GM19035 (cell line): ENCODE data around the gene CDH4.

Source experiments
- ATAC-seq: cut with Tn5 transposase; IDR thresholded peaks from one replicate; pipeline ENCODE4 v1.9.1; 2021; ENCODE audit not compliant: unreplicated experiment

Gene CDH4

GRCh38 chr20:61755971-61756845 is 504.1 kb downstream of the CDH4 start:
- ATAC-seq: no peak

- no peak for ATAC-seq
These were observed 505.1 kb downstream of the CDH4 start for GRCh38 chr20:61756966-61757677.

DNA sequence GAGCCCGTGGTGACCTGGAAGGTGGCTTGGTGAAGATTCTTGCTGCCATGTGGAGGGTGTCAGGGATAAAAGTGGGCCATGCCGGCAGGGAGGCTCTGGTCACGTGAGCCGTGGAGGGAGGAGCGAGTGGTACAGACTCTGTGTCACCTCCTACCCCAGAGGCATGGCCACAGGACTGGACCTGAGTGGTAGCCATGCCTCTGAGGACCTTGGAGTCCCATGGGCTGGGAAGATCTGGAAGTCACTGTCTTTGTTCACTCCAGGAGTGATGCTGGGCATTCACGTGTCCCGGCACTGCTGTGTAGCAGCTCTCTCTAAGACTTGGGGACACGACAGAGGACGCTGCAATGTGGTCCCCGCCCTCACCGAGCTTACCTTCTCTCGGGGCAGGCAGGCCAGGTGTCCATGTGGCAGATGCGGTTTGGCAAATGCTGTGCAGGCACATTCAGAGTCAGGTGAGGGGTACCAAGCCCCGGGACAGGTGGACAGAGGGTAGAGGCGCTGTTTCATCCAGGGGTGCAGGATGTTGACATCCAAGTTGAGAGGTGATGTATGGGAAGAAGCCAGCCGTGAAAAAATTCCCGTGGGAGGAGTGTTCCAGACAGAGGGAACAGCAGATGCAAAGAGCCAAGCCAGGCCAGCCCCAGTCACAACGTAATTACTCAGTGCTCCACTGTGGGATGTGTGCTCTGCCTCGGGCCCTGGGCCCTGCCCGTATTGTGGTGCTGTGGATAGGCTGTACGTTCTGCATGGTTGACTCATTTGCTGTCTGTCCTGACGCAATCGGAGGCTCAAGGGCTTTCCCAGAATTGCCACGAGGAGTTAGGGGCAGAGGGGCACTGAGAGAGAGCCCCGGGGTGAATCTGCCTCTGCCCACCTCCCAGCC is 505.9 kb downstream of the CDH4 start:
- no peak for ATAC-seq

GRCh38 chr20:61758564-61759200 is 506.6 kb downstream of the CDH4 start:
- ATAC-seq: no peak

- no peak for ATAC-seq
These were observed 507.4 kb downstream of the CDH4 start for GRCh38 chr20:61759286-61760065.

- ATAC-seq: no peak
These were observed 508.3 kb downstream of the CDH4 start for GRCh38 chr20:61760321-61760720.

DNA sequence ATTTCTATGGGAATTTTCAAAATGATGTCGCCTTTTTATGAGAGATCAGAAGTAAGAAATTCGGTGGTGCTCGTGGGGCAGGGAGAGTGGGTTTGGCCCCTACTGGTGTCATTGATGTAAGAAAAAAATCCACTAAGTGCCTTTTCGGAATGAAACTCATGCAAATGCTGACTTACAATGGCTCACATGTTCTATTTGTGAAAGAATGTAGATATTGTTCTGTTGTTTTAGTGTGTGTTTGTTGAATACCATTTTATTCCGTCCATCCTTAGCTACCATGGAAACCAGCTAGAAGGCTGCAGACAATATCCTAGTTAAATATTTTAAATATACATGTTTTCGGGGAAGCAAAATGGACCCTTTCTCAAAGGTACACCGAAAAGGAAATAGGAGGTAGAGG is 508.7 kb downstream of the CDH4 start:
- no peak for ATAC-seq

GRCh38 chr20:61761453-61762166 is 509.5 kb downstream of the CDH4 start:
- no peak for ATAC-seq

- no peak for ATAC-seq
These were observed 510.2 kb downstream of the CDH4 start for GRCh38 chr20:61762167-61762710.

DNA sequence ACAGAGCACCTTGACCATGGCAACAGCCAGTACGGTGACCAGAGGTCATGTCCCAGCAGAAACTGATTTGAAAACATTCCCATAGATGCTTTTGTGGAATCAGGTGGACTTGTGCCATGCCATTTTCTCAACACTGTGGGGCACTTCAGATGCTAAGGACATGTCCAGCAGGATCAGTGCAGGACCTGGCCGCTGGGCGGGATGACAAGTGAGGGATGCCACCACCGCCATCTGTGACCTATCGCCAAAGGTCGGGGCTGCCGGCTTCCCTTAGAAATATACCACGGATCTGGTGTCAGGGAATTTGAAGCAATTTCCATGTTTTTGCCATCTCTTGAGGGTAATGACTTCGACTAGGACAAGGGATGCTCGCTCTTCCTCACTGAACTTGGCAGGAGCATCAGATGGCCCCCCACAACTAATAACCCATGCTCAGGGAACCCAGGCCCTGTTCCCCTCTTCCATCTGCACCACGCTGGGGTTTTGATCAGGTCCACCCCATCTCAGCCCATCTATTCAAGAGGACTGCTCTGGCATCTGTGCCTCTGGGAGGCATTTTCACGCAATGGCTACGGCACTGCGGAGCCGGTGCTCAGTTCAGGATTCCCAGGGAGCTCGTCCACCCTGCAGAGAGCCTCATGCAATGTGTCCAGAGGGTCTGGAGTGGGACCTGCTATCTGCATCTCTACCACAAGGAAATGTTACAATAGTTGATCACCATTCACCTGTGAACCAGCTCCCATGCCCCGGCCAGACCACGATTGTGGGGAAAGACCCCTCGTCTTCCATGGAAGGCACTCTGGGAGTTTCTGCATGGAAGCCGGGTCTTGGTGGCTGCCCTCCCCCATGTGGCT is 511.1 kb downstream of the CDH4 start:
- ATAC-seq: no peak

GRCh38 chr20:61763740-61764400 is 511.8 kb downstream of the CDH4 start:
- ATAC-seq: no peak

- ATAC-seq: no peak
These were observed 512.5 kb downstream of the CDH4 start for GRCh38 chr20:61764471-61765025.

GRCh38 chr20:61765081-61765870 is 513.2 kb downstream of the CDH4 start:
- ATAC-seq: no peak

DNA sequence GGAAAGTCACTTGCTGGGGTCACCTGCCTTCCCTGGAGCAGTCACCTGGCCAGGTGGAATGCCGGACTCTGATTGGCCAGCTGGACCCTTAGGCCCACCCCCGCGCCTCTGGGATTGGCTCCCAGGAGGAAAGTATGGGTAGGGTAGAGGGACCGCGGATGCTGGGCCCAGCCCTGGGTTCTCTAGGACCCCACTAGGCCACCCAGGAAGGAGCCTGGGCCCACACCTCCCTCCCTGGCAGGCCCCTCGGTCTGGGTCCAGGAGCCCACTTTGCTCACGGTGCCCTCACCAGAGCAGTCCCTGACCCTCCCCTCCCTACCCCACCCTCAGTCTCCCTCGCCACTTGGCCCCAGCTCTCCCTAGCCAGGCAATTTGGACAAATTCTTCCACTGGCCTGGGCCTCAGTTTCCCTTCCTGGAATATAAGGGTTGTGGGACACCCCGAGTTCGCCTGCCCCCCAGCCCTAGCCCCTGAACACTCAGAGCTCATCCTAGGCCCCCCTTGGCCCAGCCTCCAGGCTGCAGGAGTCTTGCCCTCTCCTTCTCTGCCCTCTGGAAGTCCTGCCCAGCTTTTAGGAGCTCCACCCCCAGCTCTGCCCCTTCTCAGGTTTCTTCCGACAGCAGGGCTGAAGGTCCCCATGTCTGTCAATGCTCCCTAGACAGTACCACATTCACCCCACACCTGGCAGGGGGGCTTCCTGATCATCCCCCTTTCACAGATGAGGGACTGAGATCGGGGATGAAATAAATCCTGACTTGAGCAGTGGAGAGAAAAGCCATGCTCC is 514.0 kb downstream of the CDH4 start:
- no peak for ATAC-seq

DNA sequence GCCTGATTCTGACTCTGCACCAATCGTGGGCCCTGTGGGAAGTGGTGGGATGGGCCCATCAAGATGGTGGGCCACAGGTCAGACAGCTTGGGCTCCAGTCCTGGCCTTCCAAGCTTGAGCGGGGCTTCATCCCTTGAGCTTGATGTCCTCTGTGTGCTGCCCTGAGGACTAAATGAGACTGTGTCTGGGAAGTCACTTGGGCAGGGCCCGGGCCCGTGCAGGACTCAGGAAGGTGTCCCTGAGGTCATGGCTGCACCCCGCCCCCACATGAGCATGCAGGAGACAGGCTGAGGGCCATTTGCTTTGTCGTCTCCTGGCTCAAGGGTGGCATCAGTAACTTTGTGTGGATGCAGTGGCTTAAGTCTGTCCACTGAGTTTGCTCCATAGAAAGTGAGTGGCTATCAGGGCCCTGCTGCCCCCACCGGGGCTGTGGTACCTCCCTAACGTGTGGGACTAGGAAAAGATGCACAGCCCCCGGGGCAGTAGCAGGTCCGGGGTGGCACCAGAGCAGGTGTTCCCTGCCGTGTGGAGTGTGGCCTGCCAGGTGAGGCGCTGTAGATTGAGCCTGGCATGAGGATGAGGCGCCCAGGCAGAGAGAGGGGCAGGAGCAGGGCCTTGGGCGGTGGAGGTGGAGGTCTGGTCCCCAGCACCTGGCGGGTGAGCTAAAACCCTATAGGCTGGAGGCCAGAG is 515.0 kb downstream of the CDH4 start:
- no peak for ATAC-seq
